Astrocyte of the spinal cord (primary cell): Measurements from ENCODE around the gene PRM2.

ENCODE experiments used
- DNase-seq: peaks from one replicate; pipeline ENCODE4 v3.0.0; 2011; ENCODE audit warnings: low read depth, low spot score
- H3K4me3 ChIP-seq: 2 replicates; pipeline ENCODE4 v1.5.1; 2011; ENCODE audit warnings: low read depth, mild to moderate bottlenecking, low read length, moderate library complexity
- CTCF ChIP-seq: IDR thresholded peaks from 2 replicates; pipeline ENCODE4 v1.5.1; 2012; ENCODE audit warnings: low read depth, mild to moderate bottlenecking, low read length, inconsistent platforms
- in situ Hi-C: cut with HindIII; loops from 2 replicates; pipeline ENCODE4 v1.10.0; 2017; ENCODE audit warnings: low sequenced_read_pairs

The PRM2 gene

DNA sequence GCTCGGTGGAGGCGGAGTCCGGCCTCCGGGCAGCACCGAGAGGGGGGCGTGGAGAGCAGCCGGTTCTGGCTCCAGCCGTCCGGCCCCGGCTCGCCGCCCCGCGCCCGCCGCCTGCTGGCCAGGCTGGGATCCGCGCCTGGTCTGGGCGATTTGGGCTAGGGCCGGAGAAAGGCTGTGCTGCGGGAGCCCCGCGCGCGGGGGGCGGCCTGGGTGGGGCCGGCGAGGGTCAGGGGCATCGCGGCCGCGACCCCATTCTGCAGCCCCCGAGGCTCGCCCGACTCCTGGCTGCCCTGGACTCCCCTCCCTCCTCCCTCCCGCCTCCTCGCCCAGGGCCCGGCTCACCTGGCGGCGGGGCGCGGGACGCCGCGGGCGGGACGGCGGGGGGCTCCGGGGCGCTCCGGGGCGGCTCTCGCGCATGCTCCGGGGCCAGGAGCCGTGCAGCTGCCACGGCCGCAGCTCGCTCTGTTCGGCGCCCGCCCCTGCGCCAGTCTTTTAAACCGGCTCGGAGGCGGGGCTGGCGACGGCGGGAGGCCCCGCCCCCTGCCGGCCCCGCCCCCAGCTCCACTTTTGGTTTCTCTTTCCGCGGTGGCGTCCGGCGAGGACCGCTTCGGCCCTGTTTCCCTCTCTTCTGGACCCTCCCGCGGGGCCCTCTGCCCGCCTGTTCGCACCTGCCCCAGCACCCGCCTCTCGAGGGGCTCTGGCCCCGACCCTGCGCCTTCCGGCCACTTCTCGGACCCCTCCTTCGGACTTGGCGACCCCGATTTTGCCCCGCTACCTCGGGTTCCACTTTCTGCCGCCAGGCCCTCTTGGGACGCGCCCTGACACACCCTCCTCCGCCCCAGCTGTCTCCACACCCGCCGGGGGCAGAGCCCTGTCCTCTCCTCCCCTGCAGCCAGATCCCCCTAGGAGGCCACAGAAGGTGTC is 20.3 kb downstream of the PRM2 start, which contains the start of gene SOCS1:
SOCS1 (minus strand) TSS at position 468 of the 924 bp plus-strand sequence. CDS start 726 bp downstream, outside the sequence.
- in situ Hi-C loops: no loop called here
- peak within 1 kb of the TSS; percentile 66 for H3K4me3 ChIP-seq
- TF ChIP-seq CTCF: peak; percentile 69
- DNase-seq: peak; percentile 86

- peak; percentile 48 for DNase-seq
- in situ Hi-C loops: no loop called here
- no peak for TF ChIP-seq CTCF
- H3K4me3 ChIP-seq: peak overlapping the region; percentile 56
Observed at GRCh38 chr16:11254913-11255736, 21.2 kb downstream of the PRM2 start.

- DNase-seq: no peak
- H3K4me3 ChIP-seq: peak overlapping the region; percentile 56
- no peak for TF ChIP-seq CTCF
- in situ Hi-C loops: no loop called here
Observed at GRCh38 chr16:11253995-11254912, 22.0 kb downstream of the PRM2 start.

DNA sequence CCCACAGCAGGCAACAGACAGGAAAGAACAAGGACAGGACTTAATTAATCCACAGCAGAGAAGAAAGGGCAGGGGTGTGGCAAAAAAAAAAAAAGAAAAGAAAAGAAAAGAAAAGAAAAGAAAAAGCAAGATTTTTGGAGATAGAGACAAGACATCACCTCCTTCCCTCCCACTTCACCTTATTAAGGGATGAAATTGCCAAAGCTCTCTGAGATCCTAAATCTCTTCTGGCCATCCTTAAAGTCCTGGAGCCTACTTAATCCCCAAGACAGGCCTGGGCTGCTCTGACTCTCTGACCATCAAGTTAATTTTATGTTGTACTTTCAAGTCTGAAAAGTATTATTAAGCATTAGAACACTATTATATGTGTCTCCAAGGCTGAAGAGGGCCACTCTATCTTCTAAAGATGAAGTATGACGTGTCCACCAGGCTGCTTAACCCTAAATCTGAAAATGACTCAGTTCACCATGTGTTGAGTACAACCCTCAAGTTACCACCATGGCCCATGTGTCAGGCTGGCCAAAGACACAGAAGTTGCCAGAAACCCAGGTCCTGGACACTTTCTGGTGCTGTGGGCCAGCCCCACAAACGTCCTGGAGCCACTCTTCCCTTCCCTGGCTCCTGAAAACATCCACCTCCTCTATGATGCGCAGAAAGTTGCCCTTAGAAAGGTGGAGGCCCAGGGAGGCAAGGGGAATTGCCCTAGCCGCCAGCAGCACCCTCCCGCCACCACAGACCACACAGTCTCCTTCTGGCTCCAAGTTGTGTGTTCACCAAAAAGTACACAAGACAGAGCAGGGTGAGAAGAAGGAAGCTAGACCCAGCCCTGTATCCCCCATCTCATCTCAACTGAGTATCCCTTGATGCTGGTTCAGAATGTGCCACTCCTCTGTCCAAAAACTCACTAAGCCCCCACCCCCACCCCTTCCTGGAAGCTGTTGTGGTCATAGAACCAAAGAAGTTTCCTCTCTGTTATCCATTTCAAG is 23.0 kb downstream of the PRM2 start:
- peak; percentile 22 for DNase-seq
- peak overlapping the region; percentile 56 for H3K4me3 ChIP-seq
- in situ Hi-C loops: no loop called here
- no peak for TF ChIP-seq CTCF

GRCh38 chr16:11252482-11252931 is 23.8 kb downstream of the PRM2 start:
- in situ Hi-C loops: no loop called here
- TF ChIP-seq CTCF: no peak
- no peak for DNase-seq
- no peak overlapping the region for H3K4me3 ChIP-seq
